WTC11 (cell line): ENCODE measurements around the gene LIX1L. TPM values are rescaled to one million over a fixed set of nuclear protein-coding genes. Genes with fewer than 3 reads are reported as not detected.

Experiments
- ATAC-seq: fragments of 200-7000 bp; cut with Tn5 transposase; 2 replicates; pipeline ENCODE4 v1.10.0; 2021; ENCODE audit warnings: mild to moderate bottlenecking, moderate library complexity
- CTCF ChIA-PET: fragments of 300-600 bp; sonication (Branson Sonifier 250); formaldehyde crosslinking; loops from one replicate; lab custom pipeline; 2021; ENCODE audit warnings: antibody characterized with exemption; lab: Charles Lee
- POLR2A ChIA-PET: fragments of 350-600 bp; sonication (Branson Sonifier 250); formaldehyde crosslinking; loops from one replicate; lab custom pipeline; 2021; ENCODE audit warnings: antibody characterized with exemption; lab: Charles Lee
- DNase-seq: peaks from one replicate; pipeline ENCODE4 v3.0.0; 2021; ENCODE audit warnings: low spot score
- H3K27ac Mint-ChIP-seq: 2 replicates; pipeline ENCODE4 v1.8.0; 2021; ENCODE audit warnings: mixed read lengths
- H3K27me3 Mint-ChIP-seq: 2 replicates; pipeline ENCODE4 v1.8.0; 2021; ENCODE audit warnings: low read depth, mild to moderate bottlenecking, moderate library complexity, mixed read lengths
- H3K36me3 Mint-ChIP-seq: 2 replicates; pipeline ENCODE4 v1.8.0; 2021; ENCODE audit warnings: mixed read lengths
- H3K4me1 Mint-ChIP-seq: 2 replicates; pipeline ENCODE4 v1.8.0; 2022; ENCODE audit warnings: mixed read lengths
- H3K4me3 Mint-ChIP-seq: 2 replicates; pipeline ENCODE4 v1.8.0; 2021; ENCODE audit warnings: mild to moderate bottlenecking, moderate library complexity, mixed read lengths
- H3K9me3 Mint-ChIP-seq: 2 replicates; pipeline ENCODE4 v1.8.0; 2021; ENCODE audit warnings: mixed read lengths
- CBFB ChIP-seq: sonication (generic); formaldehyde crosslinking; IDR thresholded peaks from 2 replicates; pipeline ENCODE4 v1.8.1; 2022; ENCODE audit warnings: mild to moderate bottlenecking, low read depth, missing genetic modification reagents
- CREB1 ChIP-seq: sonication (generic); formaldehyde crosslinking; IDR thresholded peaks from 2 replicates; pipeline ENCODE4 v1.8.0; 2023; ENCODE audit warnings: mild to moderate bottlenecking, missing genetic modification reagents
- FOXK1 ChIP-seq: sonication (generic); formaldehyde crosslinking; IDR thresholded peaks from 2 replicates; pipeline ENCODE4 v1.8.0; 2022; ENCODE audit warnings: mild to moderate bottlenecking, moderate library complexity, missing genetic modification reagents
- MXD4 ChIP-seq: fragments of 250-450 bp; sonication (Bioruptor Pico); IDR thresholded peaks from 2 replicates; pipeline ENCODE4 v1.8.0; 2021; ENCODE audit warnings: mild to moderate bottlenecking, moderate library complexity, borderline replicate concordance
- NFYB ChIP-seq: sonication (generic); formaldehyde crosslinking; conservative IDR thresholded peaks from 2 replicates; pipeline ENCODE4 v1.8.0; 2022; ENCODE audit warnings: low read depth, missing genetic modification reagents
- NR2C2 ChIP-seq: sonication (generic); formaldehyde crosslinking; IDR thresholded peaks from 2 replicates; pipeline ENCODE4 v1.8.0; 2022; ENCODE audit warnings: mild to moderate bottlenecking, missing genetic modification reagents
- PRRX2 ChIP-seq: fragments of 250-450 bp; sonication (Bioruptor Pico); IDR thresholded peaks from 2 replicates; pipeline ENCODE4 v1.8.0; 2021; ENCODE audit warnings: mild to moderate bottlenecking
- SMAD4 ChIP-seq: sonication (generic); formaldehyde crosslinking; IDR thresholded peaks from 2 replicates; pipeline ENCODE4 v1.8.0; 2022; ENCODE audit warnings: mild to moderate bottlenecking, missing genetic modification reagents
- TCF7 ChIP-seq: sonication (generic); formaldehyde crosslinking; IDR thresholded peaks from 2 replicates; pipeline ENCODE4 v1.8.0; 2022; ENCODE audit warnings: mild to moderate bottlenecking, low read depth, missing genetic modification reagents, moderate library complexity
- ZBTB43 ChIP-seq: sonication (generic); formaldehyde crosslinking; IDR thresholded peaks from 2 replicates; pipeline ENCODE4 v1.8.1; 2023; ENCODE audit warnings: mild to moderate bottlenecking, missing genetic modification reagents
- ZNF219 ChIP-seq: sonication (generic); formaldehyde crosslinking; IDR thresholded peaks from 2 replicates; pipeline ENCODE4 v1.8.0; 2023; ENCODE audit warnings: missing genetic modification reagents, mild to moderate bottlenecking, borderline replicate concordance
- ZNF263 ChIP-seq: sonication (generic); formaldehyde crosslinking; IDR thresholded peaks from 2 replicates; pipeline ENCODE4 v1.8.1; 2022; ENCODE audit warnings: low read depth, mild to moderate bottlenecking, moderate library complexity, missing genetic modification reagents
- ZNF423 ChIP-seq: fragments of 250-450 bp; sonication (Bioruptor Pico); IDR thresholded peaks from 2 replicates; pipeline ENCODE4 v2.1.2; 2022; ENCODE audit warnings: mild to moderate bottlenecking, moderate library complexity
- ZNF425 ChIP-seq: fragments of 250-450 bp; sonication (Bioruptor Pico); conservative IDR thresholded peaks from 2 replicates; pipeline ENCODE4 v1.9.0; 2021; ENCODE audit warnings: mild to moderate bottlenecking
- ZNF532 ChIP-seq: fragments of 250-450 bp; sonication (Bioruptor Pico); IDR thresholded peaks from 2 replicates; pipeline ENCODE4 v1.9.0; 2021; ENCODE audit warnings: mild to moderate bottlenecking, borderline replicate concordance
- total RNA-seq: library from RNA; stranded (reverse); gene quantifications from 3 replicates; pipeline ENCODE4 v1.2.3, GENCODE V29; 2021
- TF ChIP-seq, protein P1 (sequence below): fragments of 250-450 bp; sonication (Bioruptor Pico); IDR thresholded peaks from 2 replicates; pipeline ENCODE4 v1.9.0; 2021; ENCODE audit warnings: moderate library complexity, mild to moderate bottlenecking, inconsistent platforms, borderline replicate concordance
- TF ChIP-seq, protein P2 (sequence below): sonication (generic); formaldehyde crosslinking; IDR thresholded peaks from 2 replicates; pipeline ENCODE4 v1.8.0; 2022; ENCODE audit warnings: mild to moderate bottlenecking, missing genetic modification reagents

Gene LIX1L
- total RNA-seq, 1 experiment from 2014 or later, result 3.0 TPM

GRCh38 chr1:145897969-145898368 lies 59.8 kb downstream of the LIX1L start:
- H3K4me3 Mint-ChIP-seq, result no peak overlapping the region
- H3K27me3 Mint-ChIP-seq, result peaks cover 23% of the 10 kb centered on the region
- H3K27ac Mint-ChIP-seq, result no peak overlapping the region
- ATAC-seq (no peak), DNase-seq (no peak)
- ChIA-PET POLR2A (no interaction called here), CTCF (no interaction called here)
- no peak for TF ChIP-seq ZNF219 (CRISPR knock-in tag)
- no peak for TF ChIP-seq SMAD4 (CRISPR knock-in tag)
- no peak for TF ChIP-seq ZNF532 (CRISPR knock-in tag)
- no peak for TF ChIP-seq ZBTB43
- no peak for TF ChIP-seq ZNF425 (CRISPR knock-in tag)
- TF ChIP-seq, protein P1, sequence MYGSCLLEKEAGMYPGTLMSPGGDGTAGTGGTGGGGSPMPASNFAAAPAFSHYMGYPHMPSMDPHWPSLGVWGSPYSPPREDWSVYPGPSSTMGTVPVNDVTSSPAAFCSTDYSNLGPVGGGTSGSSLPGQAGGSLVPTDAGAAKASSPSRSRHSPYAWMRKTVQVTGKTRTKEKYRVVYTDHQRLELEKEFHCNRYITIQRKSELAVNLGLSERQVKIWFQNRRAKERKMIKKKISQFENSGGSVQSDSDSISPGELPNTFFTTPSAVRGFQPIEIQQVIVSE (CRISPR knock-in tag), result no peak
- no peak for TF ChIP-seq TCF7
- no peak for TF ChIP-seq CBFB
- no peak for TF ChIP-seq NR2C2
- TF ChIP-seq ZNF263 (CRISPR knock-in tag), result no peak
- TF ChIP-seq, protein P2, sequence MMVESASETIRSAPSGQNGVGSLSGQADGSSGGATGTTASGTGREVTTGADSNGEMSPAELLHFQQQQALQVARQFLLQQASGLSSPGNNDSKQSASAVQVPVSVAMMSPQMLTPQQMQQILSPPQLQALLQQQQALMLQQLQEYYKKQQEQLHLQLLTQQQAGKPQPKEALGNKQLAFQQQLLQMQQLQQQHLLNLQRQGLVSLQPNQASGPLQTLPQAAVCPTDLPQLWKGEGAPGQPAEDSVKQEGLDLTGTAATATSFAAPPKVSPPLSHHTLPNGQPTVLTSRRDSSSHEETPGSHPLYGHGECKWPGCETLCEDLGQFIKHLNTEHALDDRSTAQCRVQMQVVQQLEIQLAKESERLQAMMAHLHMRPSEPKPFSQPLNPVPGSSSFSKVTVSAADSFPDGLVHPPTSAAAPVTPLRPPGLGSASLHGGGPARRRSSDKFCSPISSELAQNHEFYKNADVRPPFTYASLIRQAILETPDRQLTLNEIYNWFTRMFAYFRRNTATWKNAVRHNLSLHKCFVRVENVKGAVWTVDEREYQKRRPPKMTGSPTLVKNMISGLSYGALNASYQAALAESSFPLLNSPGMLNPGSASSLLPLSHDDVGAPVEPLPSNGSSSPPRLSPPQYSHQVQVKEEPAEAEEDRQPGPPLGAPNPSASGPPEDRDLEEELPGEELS, result no peak
- no peak for TF ChIP-seq MXD4 (CRISPR knock-in tag)
- no peak for TF ChIP-seq FOXK1 (CRISPR knock-in tag)
- no peak for TF ChIP-seq CREB1 (CRISPR knock-in tag)
- H3K36me3 Mint-ChIP-seq, result no peaks in the 10 kb centered on the region
- H3K9me3 Mint-ChIP-seq, result no peaks in the 10 kb centered on the region
- H3K4me1 Mint-ChIP-seq, result peaks cover under 1% of the 10 kb centered on the region; the same call in 1 of the 2 replicates

DNA sequence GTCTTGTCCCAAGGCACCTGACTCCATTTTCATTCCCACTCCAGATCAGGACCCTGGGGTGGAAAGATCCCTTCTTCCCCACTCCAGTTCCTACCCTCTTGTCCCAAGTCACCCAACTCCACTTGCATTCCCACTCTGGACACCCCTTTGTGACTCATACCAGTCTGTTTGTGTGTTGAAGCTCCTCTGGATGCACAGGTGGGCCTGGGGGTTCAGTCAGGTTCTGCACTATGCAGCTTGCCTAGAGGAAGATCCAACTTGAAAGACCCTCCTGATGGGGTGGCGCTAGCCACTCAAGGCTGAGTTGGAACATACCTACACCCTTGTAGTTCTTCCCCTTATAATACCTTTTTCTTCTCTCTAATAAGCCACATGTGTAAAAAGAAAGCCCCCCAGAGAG lies 62.3 kb downstream of the LIX1L start:
- Mint-ChIP-seq H3K27me3 (peaks cover 17% of the 10 kb centered on the region), H3K4me1 (peaks cover 14% of the 10 kb centered on the region), H3K36me3 (no peaks in the 10 kb centered on the region), H3K27ac (no peak overlapping the region), H3K9me3 (no peaks in the 10 kb centered on the region), H3K4me3 (no peak overlapping the region)
- DNase-seq, result no peak
- TF ChIP-seq ZNF532 (CRISPR knock-in tag) (no peak), ZNF423 (no peak), PRRX2 (CRISPR knock-in tag) (no peak), NFYB (CRISPR knock-in tag) (no peak)
- ChIA-PET CTCF (interaction anchor here (1.0 to 2.0 kb wide), 4 partner anchors 14 to 69 kb away, joined by 3 to 6 read pairs (median 4); partner anchors contain the start of genes ANKRD34A, ITGA10, NUDT17 and POLR3GL), POLR2A (no interaction called here)
- ATAC-seq, result no peak
